ENCODE data around the gene CGRRF1.

CGRRF1 gene

DNA sequence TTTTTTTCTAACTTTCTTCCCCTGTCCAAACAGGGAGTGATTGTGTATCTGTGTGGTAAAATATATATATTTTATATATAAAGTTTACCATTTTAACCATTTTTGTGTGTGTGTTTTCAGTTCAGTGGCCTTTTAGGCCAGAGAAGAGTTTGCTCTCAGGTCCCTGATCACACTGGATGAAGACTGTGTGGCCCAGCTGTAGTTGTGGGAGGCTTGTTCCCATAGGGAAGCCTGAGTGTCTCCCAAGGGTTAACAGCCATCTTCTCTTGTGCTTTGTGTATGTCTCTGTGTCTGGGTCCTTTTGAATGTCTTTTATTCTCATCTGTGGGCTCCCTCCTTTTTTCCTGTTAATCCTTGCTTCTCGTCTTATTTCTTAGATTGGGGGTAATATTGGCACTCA lies 23.4 kb downstream of the CGRRF1 start:
- no peak for DNase-seq
- in situ Hi-C loops (cut with HindIII; ENCODE audit: low pct_ligation_motif_present, low pct_unique_long_range_greater_than_20kb, low sequenced_read_pairs) = no loop called here

DNA sequence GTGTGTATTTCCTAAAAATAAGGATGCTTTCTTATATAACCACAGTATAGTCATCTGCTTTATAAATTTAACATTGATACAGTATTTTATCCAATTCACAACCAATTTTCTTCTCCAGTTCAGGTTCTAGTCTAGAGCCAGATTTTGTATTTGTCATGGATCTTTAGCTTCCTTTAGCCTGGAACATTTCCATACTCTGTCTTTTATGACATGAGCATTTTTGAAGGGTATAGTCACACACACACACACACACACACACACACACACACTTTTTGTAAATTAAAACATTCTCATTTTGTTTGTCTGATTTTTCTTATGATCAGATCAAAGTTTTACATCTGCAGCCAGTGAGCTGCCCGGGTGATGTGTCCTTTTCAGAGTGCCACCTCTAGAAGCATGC lies 25.4 kb downstream of the CGRRF1 start:
- no peak for DNase-seq
- in situ Hi-C loops (cut with HindIII; ENCODE audit: low pct_ligation_motif_present, low pct_unique_long_range_greater_than_20kb, low sequenced_read_pairs) = no loop called here

DNA sequence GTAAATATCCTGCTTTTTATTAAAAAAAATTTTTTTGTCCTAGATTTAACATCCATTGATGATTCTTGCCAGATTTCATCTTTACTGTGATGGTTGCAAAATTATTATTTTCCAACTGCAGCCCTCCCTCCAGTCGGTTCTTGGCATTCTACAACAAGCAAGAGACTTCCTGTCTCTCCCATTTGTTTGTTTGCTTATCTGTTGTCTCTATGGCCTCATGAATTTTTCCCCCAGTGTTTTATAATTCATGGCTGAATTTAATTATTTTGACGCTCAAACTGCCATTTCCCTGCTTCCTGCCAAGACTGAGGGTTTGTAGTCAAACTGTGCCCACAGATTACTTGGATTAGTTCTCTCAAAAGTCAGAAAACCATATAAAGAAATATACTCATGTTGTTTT lies 25.9 kb downstream of the CGRRF1 start:
- in situ Hi-C loops (cut with HindIII; ENCODE audit: low pct_ligation_motif_present, low pct_unique_long_range_greater_than_20kb, low sequenced_read_pairs) = no loop called here
- no peak for DNase-seq

DNA sequence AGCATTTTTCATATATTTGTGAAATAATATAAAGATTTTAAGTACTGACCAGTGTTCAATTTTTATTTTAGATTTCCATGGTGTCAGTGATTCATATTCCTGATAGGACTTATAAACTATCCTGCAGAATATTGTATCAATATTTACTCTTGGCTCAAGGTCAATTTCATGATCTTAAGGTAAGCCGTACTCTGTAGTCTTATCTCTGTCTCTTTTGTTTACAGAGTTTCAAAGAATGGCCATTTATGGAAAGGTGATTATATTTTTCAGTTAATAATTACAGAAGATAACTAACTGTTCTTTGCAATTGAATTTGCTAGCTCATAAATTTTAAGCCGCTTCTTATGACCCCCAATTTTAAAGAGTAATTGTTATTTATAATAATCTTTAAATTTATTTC lies 27.9 kb downstream of the CGRRF1 start:
- DNase-seq = no peak
- in situ Hi-C loops (cut with HindIII; ENCODE audit: low pct_ligation_motif_present, low pct_unique_long_range_greater_than_20kb, low sequenced_read_pairs) = no loop called here

DNA sequence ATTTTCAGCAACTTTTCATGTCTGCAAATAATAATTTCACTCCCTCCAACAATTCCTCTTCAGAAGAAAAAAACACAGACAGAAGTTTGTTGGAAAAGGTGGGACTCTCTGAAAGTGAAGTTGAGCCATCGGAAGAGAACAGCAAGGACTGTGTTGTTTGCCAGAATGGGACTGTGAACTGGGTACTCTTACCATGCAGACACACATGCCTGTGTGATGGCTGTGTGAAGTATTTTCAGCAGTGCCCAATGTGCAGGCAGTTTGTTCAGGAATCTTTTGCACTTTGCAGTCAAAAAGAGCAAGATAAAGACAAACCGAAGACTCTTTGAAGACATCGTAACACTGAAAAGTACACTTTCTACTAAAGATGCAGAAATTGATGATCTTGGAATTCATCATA lies 28.3 kb downstream of the CGRRF1 start:
- DNase-seq = no peak
- in situ Hi-C loops (cut with HindIII; ENCODE audit: low pct_ligation_motif_present, low pct_unique_long_range_greater_than_20kb, low sequenced_read_pairs) = no loop called here

DNA sequence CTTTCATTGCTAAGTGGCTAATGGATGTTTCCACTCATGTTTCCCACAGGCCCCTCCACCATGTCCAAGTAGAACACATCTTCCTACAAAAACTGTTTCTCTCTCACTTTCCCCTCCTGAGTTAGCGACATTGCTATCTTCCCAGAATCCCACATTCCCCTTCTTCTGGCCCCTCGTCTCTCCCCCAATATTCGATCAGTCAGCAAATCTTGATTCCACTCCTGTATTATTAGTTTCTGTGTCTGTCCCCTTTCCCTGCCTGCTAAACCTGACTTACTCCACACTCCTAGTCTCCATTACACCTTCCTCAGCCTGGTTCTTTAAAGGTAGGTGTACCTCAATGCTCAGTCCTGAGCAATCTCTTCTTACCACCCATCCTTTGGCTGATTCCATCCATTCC lies 37.9 kb downstream of the CGRRF1 start:
- DNase-seq = no peak
- in situ Hi-C loops (cut with HindIII; ENCODE audit: low pct_ligation_motif_present, low pct_unique_long_range_greater_than_20kb, low sequenced_read_pairs) = no loop called here

DNA sequence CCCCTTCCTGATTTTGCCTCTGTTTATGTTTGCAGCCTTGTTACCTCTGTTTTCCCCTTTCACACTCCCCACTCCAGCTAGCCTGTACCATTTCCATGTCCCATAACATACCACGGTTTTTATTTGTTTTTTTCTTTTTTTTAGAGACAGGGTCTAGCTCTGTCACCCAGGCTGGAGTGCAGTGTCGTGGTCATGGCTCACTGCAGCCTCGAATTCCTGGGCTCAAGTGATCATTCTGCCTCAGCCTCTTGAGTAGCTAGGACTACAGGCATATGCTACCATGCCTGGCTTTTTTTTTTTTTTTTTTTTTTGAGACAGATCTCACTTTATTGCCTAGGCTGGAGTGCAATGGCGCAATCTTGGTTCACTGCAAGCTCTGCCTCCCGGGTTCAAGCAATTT lies 38.8 kb downstream of the CGRRF1 start:
- DNase-seq = no peak
- in situ Hi-C loops (cut with HindIII; ENCODE audit: low pct_ligation_motif_present, low pct_unique_long_range_greater_than_20kb, low sequenced_read_pairs) = no loop called here

DNA sequence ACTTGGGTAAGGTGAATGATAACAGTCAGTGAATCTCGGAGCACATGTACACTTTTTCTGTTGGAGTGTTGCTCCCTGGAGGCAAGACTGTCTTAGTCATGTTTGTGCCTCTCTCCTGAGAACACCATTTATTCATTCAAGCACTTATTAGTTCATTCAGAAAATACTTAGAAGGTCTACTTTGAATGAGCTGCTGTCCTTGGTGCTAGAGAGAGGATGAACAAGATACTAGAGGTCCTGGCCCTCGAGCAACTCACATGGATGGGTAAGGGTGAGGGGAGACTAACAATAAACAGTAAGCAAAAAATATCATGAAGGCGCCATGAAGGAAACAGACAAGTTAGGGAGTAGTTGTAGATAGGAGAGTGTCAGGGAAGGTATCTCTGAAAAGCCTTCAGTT lies 40.2 kb downstream of the CGRRF1 start:
- in situ Hi-C loops (cut with HindIII; ENCODE audit: low pct_ligation_motif_present, low pct_unique_long_range_greater_than_20kb, low sequenced_read_pairs) = no loop called here
- peak; percentile 14 for DNase-seq

DNA sequence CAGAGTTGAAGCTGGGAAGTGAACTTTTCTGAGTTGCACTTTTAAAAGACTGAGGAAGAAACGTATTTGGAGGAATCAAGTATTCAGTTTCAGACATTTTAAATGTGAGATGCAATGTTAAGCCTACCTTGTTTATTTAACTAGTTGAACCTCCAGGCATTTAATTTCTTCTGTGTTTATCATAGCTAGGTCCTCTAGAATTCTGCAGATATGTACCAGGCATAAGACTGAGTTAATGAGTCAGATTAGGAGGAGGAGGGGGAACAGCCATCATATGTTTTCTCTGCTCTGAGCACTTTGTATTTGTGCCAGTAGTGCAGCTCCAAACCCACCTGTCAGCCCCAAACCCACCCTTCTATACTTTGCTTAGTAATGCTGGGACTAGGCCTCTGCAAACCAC lies 40.8 kb downstream of the CGRRF1 start:
- in situ Hi-C loops (cut with HindIII; ENCODE audit: low pct_ligation_motif_present, low pct_unique_long_range_greater_than_20kb, low sequenced_read_pairs) = no loop called here
- DNase-seq = no peak

DNA sequence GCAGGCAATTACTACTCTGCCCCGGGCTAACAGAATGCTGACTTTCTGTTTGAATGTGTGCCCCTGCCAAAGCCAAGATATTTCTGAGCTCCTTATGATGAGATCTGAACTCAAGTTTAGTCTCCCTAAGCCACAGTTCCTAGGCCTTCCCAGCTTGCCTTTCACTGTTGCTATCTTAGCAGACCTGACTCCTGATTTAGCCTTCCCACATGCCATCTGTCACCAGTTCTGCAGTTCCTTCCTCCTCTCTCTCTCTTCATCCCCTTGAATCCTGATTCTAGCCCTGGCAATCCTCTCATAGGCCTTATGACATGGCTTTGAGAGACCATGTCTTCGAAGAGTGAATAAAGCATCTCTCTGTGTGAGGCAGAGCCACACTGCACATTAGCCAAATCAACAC lies 44.7 kb downstream of the CGRRF1 start:
- no peak for DNase-seq
- in situ Hi-C loops (cut with HindIII; ENCODE audit: low pct_ligation_motif_present, low pct_unique_long_range_greater_than_20kb, low sequenced_read_pairs) = no loop called here

DNA sequence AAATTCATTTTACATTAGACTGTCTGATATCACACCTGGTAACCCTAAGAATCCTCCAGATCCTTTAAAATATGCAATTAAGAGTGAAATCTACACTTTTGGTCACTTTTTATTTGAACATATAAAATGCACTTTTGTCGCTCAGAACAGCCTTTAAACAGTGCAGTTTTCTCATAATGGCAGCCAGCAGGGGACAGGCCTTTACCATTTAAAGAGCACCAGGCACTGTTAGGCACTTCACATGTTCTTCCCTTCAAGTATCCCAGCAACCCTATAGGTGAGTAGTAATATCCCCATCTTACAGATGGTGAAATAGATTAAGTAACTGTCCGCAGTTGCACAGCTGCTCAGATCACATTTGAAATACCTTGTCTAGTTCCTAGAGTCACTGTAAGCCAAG lies 45.9 kb downstream of the CGRRF1 start:
- in situ Hi-C loops (cut with HindIII; ENCODE audit: low pct_ligation_motif_present, low pct_unique_long_range_greater_than_20kb, low sequenced_read_pairs) = no loop called here
- no peak for DNase-seq

DNA sequence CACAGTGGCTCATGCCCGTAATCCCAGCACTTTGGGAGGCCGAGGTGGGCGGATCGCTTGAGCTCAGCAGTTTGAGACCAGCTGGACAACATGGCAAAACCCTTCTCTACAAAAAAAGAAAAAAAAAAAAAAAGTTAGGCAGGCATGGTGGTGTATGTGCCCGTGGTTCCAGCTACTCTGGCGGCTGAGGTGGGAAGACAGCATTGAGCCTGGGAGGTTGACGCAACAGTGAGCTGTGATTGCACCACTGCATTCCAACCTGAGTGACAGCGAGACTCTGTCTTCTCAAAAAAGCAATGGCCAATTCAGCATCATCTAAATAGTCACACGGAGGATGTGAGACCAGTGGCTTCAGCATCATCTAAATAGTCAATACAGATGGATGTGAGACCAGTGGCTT lies 46.8 kb downstream of the CGRRF1 start:
- DNase-seq = no peak
- in situ Hi-C loops (cut with HindIII; ENCODE audit: low pct_ligation_motif_present, low pct_unique_long_range_greater_than_20kb, low sequenced_read_pairs) = no loop called here

DNA sequence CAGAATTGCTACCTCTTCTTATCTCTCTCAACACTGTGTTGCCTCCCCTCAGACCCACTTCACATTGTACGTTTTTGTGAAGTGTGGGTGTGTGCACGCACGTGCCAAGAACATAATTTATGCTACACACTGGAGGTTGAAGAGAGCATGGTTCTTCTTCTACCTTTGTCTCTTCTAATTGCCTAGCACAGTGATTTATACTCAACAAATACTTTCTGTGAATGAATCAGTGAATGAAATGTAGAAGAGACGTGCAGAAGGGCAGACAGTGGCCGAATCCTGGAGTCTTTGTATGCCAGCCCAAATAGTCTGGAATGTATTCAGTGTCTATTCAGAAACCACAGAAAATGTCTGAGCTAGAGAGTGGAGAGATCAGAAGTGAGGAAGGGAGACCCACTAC lies 52.6 kb downstream of the CGRRF1 start:
- DNase-seq = no peak
- in situ Hi-C loops (cut with HindIII; ENCODE audit: low pct_ligation_motif_present, low pct_unique_long_range_greater_than_20kb, low sequenced_read_pairs) = no loop called here

DNA sequence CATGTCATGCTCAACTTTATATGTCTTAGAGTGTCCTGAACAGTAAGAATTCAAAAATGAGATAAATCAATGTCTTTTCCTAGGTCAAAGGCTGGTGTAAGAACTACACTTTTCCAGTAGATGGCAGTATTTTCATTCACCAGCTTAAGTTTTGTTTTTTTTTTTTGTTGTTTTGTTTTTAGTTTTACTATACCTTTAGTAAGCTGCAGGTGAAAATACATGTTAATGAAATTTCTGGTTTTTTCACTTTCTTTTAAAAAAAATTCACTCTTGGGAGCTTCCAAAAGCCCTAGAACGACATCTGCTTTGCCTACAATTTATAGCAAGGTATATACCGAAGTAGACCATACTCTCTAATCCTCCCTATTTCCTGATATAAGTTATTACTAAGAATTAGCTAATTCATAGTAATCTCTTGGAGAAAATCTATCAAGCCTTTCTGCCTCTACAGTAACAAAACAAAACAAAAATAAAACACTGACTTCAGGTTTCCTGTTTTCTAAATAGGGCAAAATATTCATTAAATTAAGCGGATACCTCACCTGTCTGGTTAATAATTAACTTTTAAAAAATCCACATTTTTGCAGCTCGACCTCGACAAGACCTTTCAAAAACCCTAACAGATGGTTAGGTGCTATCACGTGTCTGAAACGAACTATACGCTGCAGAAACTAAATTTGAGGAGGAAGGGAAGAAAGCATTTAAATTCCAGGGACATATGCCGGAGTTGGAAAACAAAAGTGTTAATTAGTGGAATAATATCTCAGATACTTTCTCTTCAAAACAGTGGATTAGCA lies 54.6 kb downstream of the CGRRF1 start:
- in situ Hi-C loops (cut with HindIII; ENCODE audit: low pct_ligation_motif_present, low pct_unique_long_range_greater_than_20kb, low sequenced_read_pairs) = no loop called here
- peak; percentile 58 for DNase-seq

DNA sequence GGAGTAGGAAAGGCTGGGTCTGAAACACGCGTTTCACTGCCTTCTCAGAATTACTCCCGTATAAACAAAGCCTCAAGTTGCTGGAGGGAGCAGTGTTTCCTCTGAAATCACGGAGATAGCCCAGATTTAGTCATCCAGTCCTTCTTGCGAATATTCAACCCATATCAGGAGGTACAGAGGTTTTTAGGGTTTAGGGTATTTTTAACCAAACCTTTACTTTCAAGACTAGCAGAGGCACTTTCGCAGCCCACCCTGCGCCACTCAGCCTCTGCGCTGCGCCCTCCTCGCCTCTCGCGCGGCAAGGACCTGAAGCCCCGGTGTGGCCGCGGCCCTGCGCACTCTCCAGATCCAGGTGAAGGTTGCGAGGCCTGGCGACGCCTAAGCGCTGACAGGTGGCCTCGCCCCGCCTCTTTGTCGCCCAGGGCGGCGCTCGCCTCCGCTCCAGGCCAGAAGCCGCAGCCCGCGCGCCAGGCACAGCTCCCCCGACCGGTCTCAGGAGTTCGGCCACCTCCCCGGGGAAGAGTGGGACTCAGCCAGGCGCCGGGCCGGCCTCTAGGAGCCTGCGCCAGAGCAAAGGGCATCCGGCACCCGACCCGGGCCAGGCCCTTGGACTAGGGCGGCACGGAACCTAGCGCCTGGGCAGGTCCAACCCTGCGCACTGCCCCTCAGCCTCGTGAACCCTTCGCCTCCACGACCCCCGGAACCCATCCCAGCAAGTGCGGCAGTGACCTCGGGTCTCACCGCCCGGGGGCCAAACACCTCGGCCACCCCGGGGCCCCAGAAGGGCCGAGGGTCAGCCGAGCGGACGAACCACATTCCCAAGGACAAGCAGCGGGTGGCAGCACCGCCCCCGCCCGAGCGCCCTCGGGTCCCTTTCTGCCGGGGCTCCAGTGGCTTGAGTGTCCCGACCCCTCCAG lies 55.4 kb downstream of the CGRRF1 start:
- DNase-seq = peak; percentile 59
- in situ Hi-C loops (cut with HindIII; ENCODE audit: low pct_ligation_motif_present, low pct_unique_long_range_greater_than_20kb, low sequenced_read_pairs) = no loop called here

DNA sequence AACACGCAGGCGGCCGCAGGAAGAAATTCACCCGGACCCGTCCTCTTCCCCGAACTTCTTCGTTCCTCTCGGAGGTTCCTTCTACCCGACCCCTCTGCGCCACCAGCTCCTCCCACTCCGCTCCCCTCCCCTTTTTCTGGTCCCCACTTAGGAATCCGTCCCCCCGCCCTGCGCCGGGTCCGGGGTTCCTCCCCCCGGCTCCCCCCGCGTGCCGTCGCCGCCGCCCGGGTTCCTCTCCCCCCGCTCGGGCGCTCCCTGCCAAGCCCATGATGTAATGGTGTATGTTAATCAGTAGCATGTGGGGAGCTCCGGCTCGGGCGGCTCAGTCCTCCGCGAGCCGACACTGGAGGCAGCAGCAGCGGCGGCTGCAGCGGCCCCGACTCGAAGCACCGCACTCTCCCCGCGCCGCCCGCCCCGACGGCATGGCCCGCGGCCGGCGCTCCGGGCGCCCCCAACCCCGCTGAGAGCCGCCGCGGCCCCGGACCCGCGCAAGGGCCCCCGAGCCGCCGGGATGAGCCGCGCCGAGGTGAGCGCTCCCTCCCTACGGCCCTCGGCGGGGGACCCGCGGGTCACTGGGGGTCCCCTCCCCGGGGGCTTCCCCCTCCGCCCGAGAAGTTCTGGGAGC lies 56.2 kb downstream of the CGRRF1 start:
- in situ Hi-C loops (cut with HindIII; ENCODE audit: low pct_ligation_motif_present, low pct_unique_long_range_greater_than_20kb, low sequenced_read_pairs) = no loop called here
- peak; percentile 91 for DNase-seq

DNA sequence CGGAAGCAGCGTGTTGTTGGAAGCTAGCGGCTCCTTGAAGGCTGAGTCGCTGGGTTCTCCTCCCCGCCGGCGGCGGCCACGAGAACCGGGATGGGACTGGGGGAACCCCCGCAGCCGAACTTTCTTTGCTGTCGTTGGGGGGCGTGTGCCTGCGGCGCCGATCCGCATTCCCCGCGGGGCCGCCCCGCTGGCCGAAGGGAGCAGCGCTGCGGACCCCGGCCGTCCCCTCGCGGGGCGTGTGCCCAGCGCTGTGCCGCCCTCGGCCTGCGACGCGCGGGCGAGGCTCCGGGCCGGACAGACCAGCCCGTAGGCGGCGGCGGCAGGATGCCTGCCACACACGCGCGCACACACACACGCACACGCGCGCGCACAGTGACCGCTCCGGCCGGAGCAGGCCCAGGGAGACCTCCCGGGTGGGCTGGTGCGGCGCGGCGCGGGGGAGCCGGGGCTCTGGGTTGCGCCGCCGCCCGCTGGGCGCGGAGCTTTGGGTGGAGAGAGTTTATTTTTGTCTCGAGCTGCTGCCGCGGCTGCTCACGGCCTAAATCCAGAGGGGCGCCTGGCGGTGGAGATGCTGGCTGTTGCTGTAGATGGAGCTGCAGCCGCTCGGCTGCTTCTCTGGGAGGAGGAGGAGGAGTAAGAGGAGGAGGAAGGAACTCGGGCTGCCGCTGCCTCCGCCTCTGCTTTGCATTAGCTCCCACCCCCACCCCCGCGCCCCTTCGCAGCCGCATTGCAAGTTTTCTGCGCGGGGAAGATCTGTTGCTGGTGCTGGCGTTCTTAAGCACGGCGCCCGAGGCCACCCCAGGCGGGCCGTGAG lies 56.9 kb downstream of the CGRRF1 start, which contains the start of gene SAMD4A:
Gene SAMD4A (plus strand): TSS at position 719 of the 814 bp plus-strand sequence. CDS start 789 bp downstream, outside the sequence.
- peak; percentile 76 for DNase-seq
- in situ Hi-C loops (cut with HindIII; ENCODE audit: low pct_ligation_motif_present, low pct_unique_long_range_greater_than_20kb, low sequenced_read_pairs) = no loop called here

DNA sequence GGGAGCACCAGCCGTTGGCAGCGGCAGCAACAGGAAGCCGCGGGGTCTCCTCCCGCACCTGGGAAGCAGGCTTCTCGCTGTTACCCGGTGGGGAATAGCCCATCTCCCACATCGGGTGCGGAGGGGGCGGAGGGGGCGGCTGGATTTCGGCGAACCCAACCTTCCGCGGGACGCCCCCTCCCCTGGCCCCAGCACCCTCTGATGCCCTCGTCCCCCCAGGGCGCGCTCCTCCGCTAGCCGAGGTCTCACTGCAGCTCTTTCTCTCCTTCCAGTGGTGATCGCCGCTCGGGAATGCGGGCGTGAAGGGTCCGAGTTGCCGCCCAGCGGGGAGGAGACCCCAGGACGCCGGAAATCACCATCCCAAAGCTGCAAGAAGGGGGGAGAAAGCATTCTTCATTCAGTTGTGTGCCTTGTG lies 57.5 kb downstream of the CGRRF1 start:
- DNase-seq = peak; percentile 24

More for the DNA sequence above, 57.5 kb downstream of the CGRRF1 start:
- in situ Hi-C loops (cut with HindIII; ENCODE audit: low pct_ligation_motif_present, low pct_unique_long_range_greater_than_20kb, low sequenced_read_pairs) = no loop called here
